Measurements from ENCODE around the gene PARD3B. TPM values are rescaled to one million over a fixed set of nuclear protein-coding genes. Genes with fewer than 3 reads are reported as not detected.

Gene PARD3B
- 0.76 to 1.1 TPM (median 1.1 TPM) in 5 replicates for total RNA-seq (2022; extraction: Qiagen RNA extraction)

GRCh38 chr2:204544961-204545860 is at the start of gene PARD3B:
Gene PARD3B, plus strand, starts transcription at chr2:204545475. Its CDS starts 525 bp downstream, at chr2:204546000.

